CD14-positive monocyte (primary cell): ENCODE results near the gene PTER. TPM values are rescaled to one million over a fixed set of nuclear protein-coding genes. Genes with fewer than 3 reads are reported as not detected.

Source experiments
- DNase-seq, 3 donors: peaks; one replicate each; pipeline ENCODE4 v3.0.0-alpha.2; 2011 to 2022
- H2AFZ ChIP-seq: 2 replicates; pipeline ENCODE4 v1.6.0; 2012; ENCODE audit warnings: mild to moderate bottlenecking, low read depth, low read length, inconsistent platforms; ENCODE audit not compliant: insufficient read depth, poor library complexity, severe bottlenecking
- H3K27ac ChIP-seq, 2 donors: 1 replicate in 1 of 2; 2 replicates in 1 of 2; pipeline ENCODE4 v1.5.1; 2012 to 2013; ENCODE audit warnings: low read length in 2 of 2, control low read depth in 1 of 2, inconsistent platforms in 1 of 2, low read depth in 1 of 2, mild to moderate bottlenecking in 1 of 2
- H3K27me3 ChIP-seq, 2 donors: one replicate each; pipeline versions ENCODE4 v1.6.0 to v1.6.1; 2011 to 2013; ENCODE audit warnings: low read length in 2 of 2; ENCODE audit not compliant: control insufficient read depth in 2 of 2, insufficient read depth in 2 of 2
- H3K36me3 ChIP-seq, 2 donors: replicated peaks in 1 of 2; 1 replicate in 1 of 2; 2 replicates in 1 of 2; pipeline versions ENCODE4 v1.5.1 to v1.6.1; 2012 to 2013; ENCODE audit warnings: low read length in 2 of 2, control low read depth in 1 of 2, inconsistent platforms in 1 of 2, mild to moderate bottlenecking in 1 of 2; ENCODE audit not compliant: insufficient read depth in 2 of 2, control insufficient read depth in 1 of 2
- H3K4me1 ChIP-seq, 2 donors: 1 replicate in 1 of 2; 2 replicates in 1 of 2; pipeline versions ENCODE4 v1.5.1 to v1.6.1; 2012 to 2013; ENCODE audit warnings: low read length in 2 of 2, control low read depth in 1 of 2, inconsistent platforms in 1 of 2, mild to moderate bottlenecking in 1 of 2, moderate library complexity in 1 of 2; ENCODE audit not compliant: insufficient read depth in 2 of 2, control insufficient read depth in 1 of 2
- H3K4me2 ChIP-seq: replicated peaks from 2 replicates; pipeline ENCODE3; 2012; ENCODE audit warnings: low read length, moderate library complexity, mild to moderate bottlenecking; ENCODE audit not compliant: poor library complexity, severe bottlenecking; ENCODE audit errors: extremely low read depth
- H3K4me3 ChIP-seq, 3 experiments: fragments of 200-600 bp in 1 of 3; sonication (generic) in 1 of 3; replicated peaks in 1 of 3; 1 replicate in 2 of 3; 2 replicates in 1 of 3; pipeline ENCODE4 v1.5.1; 2011 to 2013; ENCODE audit warnings: low read length in 3 of 3, mild to moderate bottlenecking in 3 of 3, control low read depth in 2 of 3, low read depth in 2 of 3, inconsistent platforms in 1 of 3, moderate library complexity in 1 of 3
- H3K79me2 ChIP-seq: 2 replicates; pipeline ENCODE4 v1.6.0; 2012; ENCODE audit warnings: mild to moderate bottlenecking, control low read depth, inconsistent platforms, low read length, moderate library complexity; ENCODE audit not compliant: insufficient read depth
- H3K9ac ChIP-seq: 2 replicates; pipeline ENCODE4 v1.6.0; 2017; ENCODE audit warnings: low read length, mild to moderate bottlenecking; ENCODE audit not compliant: insufficient read depth, poor library complexity, severe bottlenecking
- H3K9me3 ChIP-seq, 2 donors: replicated peaks in 1 of 2; 1 replicate in 1 of 2; 2 replicates in 1 of 2; pipeline versions ENCODE4 v1.5.1 to v1.6.1; 2012 to 2013; ENCODE audit warnings: low read length in 2 of 2, control low read depth in 1 of 2; ENCODE audit not compliant: control insufficient read depth in 1 of 2, insufficient read depth in 1 of 2
- H4K20me1 ChIP-seq: 2 replicates; pipeline ENCODE4 v1.6.0; 2012; ENCODE audit warnings: mild to moderate bottlenecking, low read length, control low read depth, moderate library complexity; ENCODE audit not compliant: insufficient read depth
- H3K27ac Mint-ChIP-seq, 7 donors: one replicate each; pipeline ENCODE4 v1.8.0; 2020; ENCODE audit warnings: mild to moderate bottlenecking in 7 of 7, mixed read lengths in 7 of 7, moderate library complexity in 6 of 7, inconsistent platforms in 2 of 7
- H3K27me3 Mint-ChIP-seq, 3 donors: one replicate each; pipeline ENCODE4 v1.8.0; 2021 to 2022; ENCODE audit warnings: low read depth in 3 of 3, mild to moderate bottlenecking in 3 of 3, mixed read lengths in 3 of 3, moderate library complexity in 3 of 3, inconsistent platforms in 1 of 3
- H3K36me3 Mint-ChIP-seq, 2 donors: one replicate each; pipeline ENCODE4 v1.8.0; 2020; ENCODE audit warnings: mixed read lengths in 2 of 2, inconsistent platforms in 1 of 2, mild to moderate bottlenecking in 1 of 2
- H3K4me1 Mint-ChIP-seq: one replicate; pipeline ENCODE4 v1.8.0; 2020; ENCODE audit warnings: mild to moderate bottlenecking, mixed read lengths
- H3K4me3 Mint-ChIP-seq, 2 donors: one replicate each; pipeline ENCODE4 v1.8.0; 2020; ENCODE audit warnings: mild to moderate bottlenecking in 2 of 2, mixed read lengths in 2 of 2, moderate library complexity in 1 of 2
- H3K9me3 Mint-ChIP-seq, 7 donors: one replicate each; pipeline ENCODE4 v1.8.0; 2020 to 2022; ENCODE audit warnings: mixed read lengths in 7 of 7, mild to moderate bottlenecking in 6 of 7, moderate library complexity in 6 of 7, inconsistent platforms in 2 of 7
- CTCF ChIP-seq: fragments of 200-600 bp; IDR thresholded peaks from one replicate; pipeline ENCODE4 v1.8.0; 2022; ENCODE audit warnings: antibody characterized with exemption, mild to moderate bottlenecking
- WGBS: methylation state at CpG from one replicate; pipeline ENCODE4 v1.1.5; 2013; ENCODE audit warnings: missing lambda C conversion rate; ENCODE audit not compliant: insufficient coverage; 5-methylcytosine and 5-hydroxymethylcytosine counted together
- intact Hi-C, 2 donors: fragments of 100-400 bp; cut with micrococcal nuclease; formaldehyde crosslinking; loops; one replicate each; pipeline versions ENCODE4 v1.15.0 to v1.15.1; 2023
- polyA plus RNA-seq, 3 donors: library from polyadenylated mRNA; depleted of rRNA in 1 of 3; unstranded in 2 of 3; stranded (reverse) in 1 of 3; fragments of 300-500 nt in 2 of 3; fragments of >200 nt in 1 of 3; fragmentation: Illumina TruSeq in 2 of 3; gene quantifications; 1 replicate in 2 of 3; 2 replicates in 1 of 3; pipeline ENCODE4 v1.2.3, GENCODE V29; 2012 to 2021

PTER gene
- polyA plus RNA-seq, 3 donors: 7.4 to 15.9 (median 8.9) TPM

- Histone ChIP-seq H3K4me3 (no peak overlapping the region), H3K4me1 (no peaks in the 10 kb centered on the region), H3K79me2 (no peaks in the 10 kb centered on the region), H3K27me3 (no peaks in the 10 kb centered on the region), H4K20me1 (no peaks in the 10 kb centered on the region), H3K36me3 (no peaks in the 10 kb centered on the region), H3K27ac (no peak overlapping the region), H2AFZ (no peak overlapping the region), H3K9ac (no peak overlapping the region), H3K4me2 (no peak overlapping the region), H3K9me3 (no peaks in the 10 kb centered on the region)
- Mint-ChIP-seq H3K27ac (no peak overlapping the region), H3K4me1 (no peaks in the 10 kb centered on the region), H3K36me3 (no peaks in the 10 kb centered on the region), H3K4me3 (no peak overlapping the region), H3K9me3 (peaks cover 0 to 9% (median 4%) of the 10 kb centered on the region in 7 donors), H3K27me3 (peaks cover 1 to 4% (median 2%) of the 10 kb centered on the region in 3 donors)
- no peak for TF ChIP-seq CTCF
- intact Hi-C loops: no loop called here
- DNase-seq: no peak
- WGBS: no CpG with 5 or more reads among the region's 3 CpGs
Observed at GRCh38 chr10:16423599-16423998, 13.2 kb upstream of the PTER start.

- Mint-ChIP-seq H3K27ac (no peak overlapping the region), H3K4me1 (no peaks in the 10 kb centered on the region), H3K27me3 (peaks cover 3 to 5% (median 4%) of the 10 kb centered on the region in 3 donors), H3K9me3 (peaks cover 2 to 7% (median 4%) of the 10 kb centered on the region in 7 donors), H3K36me3 (no peaks in the 10 kb centered on the region), H3K4me3 (no peak overlapping the region)
- H3K36me3 ChIP-seq: no peaks in the 10 kb centered on the region
- H3K4me3 ChIP-seq: no peak overlapping the region
- H3K4me2 ChIP-seq: no peak overlapping the region
- no peak for TF ChIP-seq CTCF
- no peaks in the 10 kb centered on the region for H3K27me3 ChIP-seq
- 100% methylated on average over 3 of the region's 3 CpGs for WGBS
- H4K20me1 ChIP-seq: no peaks in the 10 kb centered on the region
- no peaks in the 10 kb centered on the region for H3K79me2 ChIP-seq
- H3K27ac ChIP-seq: no peak overlapping the region
- no peaks in the 10 kb centered on the region for H3K9me3 ChIP-seq
- no peak for DNase-seq
- no peak overlapping the region for H3K9ac ChIP-seq
- intact Hi-C loops: no loop called here
- no peak overlapping the region for H2AFZ ChIP-seq
- H3K4me1 ChIP-seq: no peaks in the 10 kb centered on the region
Observed at GRCh38 chr10:16425449-16425848, 11.4 kb upstream of the PTER start.
